ENCODE results near the gene TEX19.
A peak's percentile ranks its signal among the peaks of the same experiment; 100 is the strongest.

TEX19 gene

GRCh38 chr17:82399041-82399441 lies 40.0 kb downstream of the TEX19 start:
- DNase-seq (ENCODE audit: low spot score): no peak
- TF ChIP-seq CTCF (IDR thresholded peaks at IDR 0.05; ENCODE audit: extremely low read depth, missing control alignments): no peak

GRCh38 chr17:82399601-82400101 lies 40.6 kb downstream of the TEX19 start:
- TF ChIP-seq CTCF (IDR thresholded peaks at IDR 0.05; ENCODE audit: extremely low read depth, missing control alignments): no peak
- no peak for DNase-seq (ENCODE audit: low spot score)

GRCh38 chr17:82400206-82400605 lies 41.2 kb downstream of the TEX19 start:
- no peak for TF ChIP-seq CTCF (IDR thresholded peaks at IDR 0.05; ENCODE audit: extremely low read depth, missing control alignments)

GRCh38 chr17:82400830-82401229 lies 41.8 kb downstream of the TEX19 start:
- TF ChIP-seq CTCF (IDR thresholded peaks at IDR 0.05; ENCODE audit: extremely low read depth, missing control alignments): no peak
- peak; percentile 92 for DNase-seq (ENCODE audit: low spot score)

More at GRCh38 chr17:82400206-82400605, 41.2 kb downstream of the TEX19 start:
- DNase-seq (ENCODE audit: low spot score): no peak

GRCh38 chr17:82402865-82403264 lies 43.8 kb downstream of the TEX19 start:
- peak; percentile 91 for DNase-seq (ENCODE audit: low spot score)
- TF ChIP-seq CTCF (IDR thresholded peaks at IDR 0.05; ENCODE audit: extremely low read depth, missing control alignments): no peak

GRCh38 chr17:82403662-82404660 lies 44.9 kb downstream of the TEX19 start:
- no peak for TF ChIP-seq CTCF (IDR thresholded peaks at IDR 0.05; ENCODE audit: extremely low read depth, missing control alignments)
- DNase-seq (ENCODE audit: low spot score): no peak

- no peak for TF ChIP-seq CTCF (IDR thresholded peaks at IDR 0.05; ENCODE audit: extremely low read depth, missing control alignments)
- DNase-seq (ENCODE audit: low spot score): no peak
Measured at GRCh38 chr17:82405051-82405450, 46.0 kb downstream of the TEX19 start.
